Right atrium auricular region (tissue), 2 donors: Measurements from ENCODE around the gene WDPCP. TPM values are rescaled to one million over a fixed set of nuclear protein-coding genes. Genes with fewer than 3 reads are reported as not detected.

Source experiments
- DNase-seq: peaks from one replicate; pipeline ENCODE4 v3.0.0-alpha.2; 2019; ENCODE audit warnings: low spot score
- H3K27ac ChIP-seq, 2 donors: fragments of 200-600 bp; sonication (generic); 1 replicate in 1 of 2; 2 replicates in 1 of 2; pipeline ENCODE4 v1.5.1; 2016 to 2019
- H3K27me3 ChIP-seq, 2 donors: fragments of 200-600 bp; sonication (generic); one replicate each; pipeline versions ENCODE4 v1.5.1 to v1.6.0; 2017 to 2019
- H3K36me3 ChIP-seq: fragments of 200-600 bp; sonication (generic); one replicate; pipeline ENCODE4 v1.5.1; 2016
- H3K4me1 ChIP-seq, 2 donors: fragments of 200-600 bp; sonication (generic); one replicate each; pipeline versions ENCODE4 v1.5.1 to v1.6.0; 2017 to 2019
- H3K4me3 ChIP-seq, 2 donors: fragments of 200-600 bp; sonication (generic); 1 replicate in 1 of 2; 2 replicates in 1 of 2; pipeline ENCODE4 v1.5.1; 2017 to 2019; ENCODE audit warnings: mild to moderate bottlenecking in 1 of 2, moderate library complexity in 1 of 2
- H3K9me3 ChIP-seq, 2 donors: fragments of 200-600 bp; sonication (generic); one replicate each; pipeline ENCODE4 v1.5.1; 2019
- CTCF ChIP-seq, 2 donors: fragments of 200-600 bp; sonication (generic); IDR thresholded peaks; one replicate each; pipeline ENCODE4 v1.5.1; 2019; ENCODE audit warnings: antibody characterized with exemption in 2 of 2
- total RNA-seq, 2 donors: library from RNA; depleted of rRNA; stranded (reverse); fragments of >200 nt; gene quantifications; one replicate each; pipeline ENCODE4 v1.1.0, GENCODE V29; 2016

WDPCP gene
- total RNA-seq, 2 donors from 2014 or later, result 8.7 to 12.6 TPM

GRCh38 chr2:63500398-63500797, 87.9 kb downstream of the WDPCP start:
- H3K36me3 ChIP-seq, result no peaks in the 10 kb centered on the region
- no peak for TF ChIP-seq CTCF (IDR thresholded peaks at IDR 0.05)
- H3K27me3 ChIP-seq, result no peaks in the 10 kb centered on the region
- no peaks in the 10 kb centered on the region for H3K9me3 ChIP-seq
- no peak for DNase-seq
- no peak overlapping the region for H3K27ac ChIP-seq
- no peaks in the 10 kb centered on the region for H3K4me1 ChIP-seq
- no peak overlapping the region for H3K4me3 ChIP-seq

GRCh38 chr2:63497576-63497975, 90.7 kb downstream of the WDPCP start:
- Histone ChIP-seq H3K27ac (no peak overlapping the region), H3K4me3 (no peak overlapping the region), H3K9me3 (no peaks in the 10 kb centered on the region), H3K36me3 (no peaks in the 10 kb centered on the region), H3K27me3 (no peaks in the 10 kb centered on the region), H3K4me1 (no peaks in the 10 kb centered on the region)
- DNase-seq, result no peak
- no peak for TF ChIP-seq CTCF (IDR thresholded peaks at IDR 0.05)

- H3K4me1 ChIP-seq, result no peaks in the 10 kb centered on the region
- no peak for DNase-seq
- no peak for TF ChIP-seq CTCF (IDR thresholded peaks at IDR 0.05)
- no peaks in the 10 kb centered on the region for H3K27me3 ChIP-seq
- H3K27ac ChIP-seq, result no peak overlapping the region
- H3K36me3 ChIP-seq, result no peaks in the 10 kb centered on the region
- H3K4me3 ChIP-seq, result no peak overlapping the region
- H3K9me3 ChIP-seq, result no peaks in the 10 kb centered on the region
Measured at GRCh38 chr2:63494968-63495367, 93.3 kb downstream of the WDPCP start.

- Histone ChIP-seq H3K27ac (no peak overlapping the region), H3K9me3 (no peaks in the 10 kb centered on the region), H3K4me1 (no peaks in the 10 kb centered on the region), H3K4me3 (no peak overlapping the region), H3K36me3 (no peaks in the 10 kb centered on the region), H3K27me3 (no peaks in the 10 kb centered on the region)
- DNase-seq, result no peak
- no peak for TF ChIP-seq CTCF (IDR thresholded peaks at IDR 0.05)
Measured at GRCh38 chr2:63494100-63494499, 94.2 kb downstream of the WDPCP start.

- DNase-seq, result no peak
- H3K27me3 ChIP-seq, result no peaks in the 10 kb centered on the region
Measured at GRCh38 chr2:63488118-63488713, 100.1 kb downstream of the WDPCP start.

More at GRCh38 chr2:63488118-63488713, 100.1 kb downstream of the WDPCP start:
- no peaks in the 10 kb centered on the region for H3K4me1 ChIP-seq
- H3K9me3 ChIP-seq, result no peaks in the 10 kb centered on the region
- TF ChIP-seq CTCF (IDR thresholded peaks at IDR 0.05), result peak; percentile 24 to 60
- H3K27ac ChIP-seq, result no peak overlapping the region
- H3K36me3 ChIP-seq, result no peaks in the 10 kb centered on the region
- no peak overlapping the region for H3K4me3 ChIP-seq
